GM12875 (cell line): ENCODE measurements around the gene TPSAB1.
"Not testable (repeated sequence)": the region's sequence is repeated elsewhere in the genome, so short reads cannot be mapped to it uniquely, and the experiment has no call there.

Experiments
- H3K4me3 ChIP-seq: one replicate; pipeline ENCODE4 v1.5.1; 2011; ENCODE audit warnings: low read depth, low read length, control low read depth
- TF ChIP-seq, protein P1 (sequence below): IDR thresholded peaks from 2 replicates; pipeline ENCODE4 v1.5.1; 2011; ENCODE audit warnings: low read depth, mild to moderate bottlenecking, control low read depth, inconsistent platforms, low read length, moderate library complexity, borderline replicate concordance; ENCODE audit not compliant: insufficient read depth

TPSAB1 gene

GRCh38 chr16:1262846-1263221, 22.3 kb downstream of the TPSAB1 start:
- no peak overlapping the region for H3K4me3 ChIP-seq
- TF ChIP-seq, protein P1, sequence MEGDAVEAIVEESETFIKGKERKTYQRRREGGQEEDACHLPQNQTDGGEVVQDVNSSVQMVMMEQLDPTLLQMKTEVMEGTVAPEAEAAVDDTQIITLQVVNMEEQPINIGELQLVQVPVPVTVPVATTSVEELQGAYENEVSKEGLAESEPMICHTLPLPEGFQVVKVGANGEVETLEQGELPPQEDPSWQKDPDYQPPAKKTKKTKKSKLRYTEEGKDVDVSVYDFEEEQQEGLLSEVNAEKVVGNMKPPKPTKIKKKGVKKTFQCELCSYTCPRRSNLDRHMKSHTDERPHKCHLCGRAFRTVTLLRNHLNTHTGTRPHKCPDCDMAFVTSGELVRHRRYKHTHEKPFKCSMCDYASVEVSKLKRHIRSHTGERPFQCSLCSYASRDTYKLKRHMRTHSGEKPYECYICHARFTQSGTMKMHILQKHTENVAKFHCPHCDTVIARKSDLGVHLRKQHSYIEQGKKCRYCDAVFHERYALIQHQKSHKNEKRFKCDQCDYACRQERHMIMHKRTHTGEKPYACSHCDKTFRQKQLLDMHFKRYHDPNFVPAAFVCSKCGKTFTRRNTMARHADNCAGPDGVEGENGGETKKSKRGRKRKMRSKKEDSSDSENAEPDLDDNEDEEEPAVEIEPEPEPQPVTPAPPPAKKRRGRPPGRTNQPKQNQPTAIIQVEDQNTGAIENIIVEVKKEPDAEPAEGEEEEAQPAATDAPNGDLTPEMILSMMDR = no peak

GRCh38 chr16:1263591-1264344, 23.3 kb downstream of the TPSAB1 start:
- no peak overlapping the region for H3K4me3 ChIP-seq
- TF ChIP-seq, protein P1 = no peak

DNA sequence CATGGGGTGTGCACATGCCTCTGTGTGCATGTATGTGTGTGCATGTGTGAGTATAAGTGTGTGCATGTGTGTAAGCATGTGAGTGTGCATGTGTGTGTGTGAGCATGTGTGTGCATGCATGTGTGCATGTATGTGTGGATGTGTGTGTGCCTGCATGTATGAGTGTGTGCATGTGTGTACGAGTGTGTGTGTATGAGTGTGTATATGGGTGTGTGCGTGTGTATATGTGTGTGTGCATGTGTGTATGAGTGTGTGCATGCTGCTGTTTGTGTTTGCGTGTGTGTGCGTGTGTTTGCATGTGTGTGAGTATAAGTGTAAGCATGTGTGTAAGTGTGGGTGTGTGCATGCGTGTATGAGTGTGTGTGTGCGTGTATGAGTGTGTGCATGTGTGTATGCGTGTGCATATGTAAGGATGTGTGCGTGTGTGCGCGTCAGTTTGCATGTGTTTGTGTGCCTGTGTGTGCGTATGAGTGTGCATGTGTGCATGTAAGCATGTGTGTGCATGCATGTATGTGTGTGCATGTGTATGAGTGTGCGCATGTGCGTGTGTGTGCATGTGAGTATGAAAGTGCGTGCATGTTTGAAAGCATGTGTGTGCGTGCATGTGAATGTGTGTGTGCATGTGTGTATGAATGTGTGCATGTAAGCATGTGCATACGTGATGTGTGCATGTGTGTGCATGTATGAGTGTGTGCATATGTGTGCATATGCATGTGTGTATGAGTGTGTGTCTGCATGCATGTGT, 24.0 kb downstream of the TPSAB1 start:
- TF ChIP-seq, protein P1 = no peak
- no peak overlapping the region for H3K4me3 ChIP-seq

DNA sequence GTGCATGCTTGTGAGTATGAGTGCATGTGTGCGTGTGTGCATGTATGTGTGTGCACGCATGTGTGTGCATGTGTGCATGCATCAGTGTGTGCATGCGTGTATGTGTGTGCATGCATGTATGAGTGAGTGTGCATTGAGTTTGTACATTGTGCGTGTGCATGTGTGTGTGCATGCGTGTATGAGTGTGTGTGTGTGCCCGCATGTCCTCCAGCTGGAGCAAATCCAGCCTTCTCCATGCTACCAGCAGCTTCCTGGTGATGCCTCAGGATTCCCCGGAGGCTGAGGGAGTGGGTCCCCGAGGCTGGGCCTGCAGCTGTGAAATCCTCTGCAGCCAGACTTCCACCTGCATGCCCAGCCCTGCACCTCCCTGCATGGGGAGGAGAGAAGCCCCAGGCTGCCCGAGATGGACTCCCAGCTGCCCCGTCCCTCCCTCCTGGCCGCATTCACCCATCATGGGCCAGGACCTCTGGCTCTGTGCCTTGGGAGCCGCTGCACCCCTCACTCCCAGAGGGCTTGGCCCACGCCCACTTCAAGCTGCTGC, 24.7 kb downstream of the TPSAB1 start:
- TF ChIP-seq, protein P1 = no peak
- H3K4me3 ChIP-seq = no peak overlapping the region

- no peak overlapping the region for H3K4me3 ChIP-seq
- TF ChIP-seq, protein P1 = no peak
Observed at GRCh38 chr16:1265826-1266225, 25.3 kb downstream of the TPSAB1 start.

DNA sequence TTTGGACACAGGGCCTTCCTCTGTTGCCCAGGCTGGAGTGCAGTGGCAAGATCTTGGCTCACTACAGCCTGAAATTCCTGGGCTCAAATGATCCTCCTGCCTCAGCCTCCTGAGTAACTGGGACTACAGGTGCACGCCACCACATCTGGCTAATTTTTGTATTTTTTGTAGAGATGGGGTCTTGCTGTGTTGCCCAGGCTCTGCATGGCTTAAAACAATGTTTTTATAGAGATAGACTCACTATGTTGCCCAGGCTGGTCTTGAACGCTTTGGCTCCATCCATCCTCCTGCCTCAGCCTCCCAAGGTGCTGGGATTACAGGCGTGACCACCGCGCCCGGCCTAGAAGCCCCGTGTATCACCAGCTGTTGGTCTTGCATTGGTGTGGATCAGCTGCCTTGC, 28.9 kb downstream of the TPSAB1 start:
- not testable (repeated sequence) for H3K4me3 ChIP-seq

- H3K4me3 ChIP-seq = no peak overlapping the region
- TF ChIP-seq, protein P1 = no peak
Observed at GRCh38 chr16:1271380-1271723, 30.8 kb downstream of the TPSAB1 start.

DNA sequence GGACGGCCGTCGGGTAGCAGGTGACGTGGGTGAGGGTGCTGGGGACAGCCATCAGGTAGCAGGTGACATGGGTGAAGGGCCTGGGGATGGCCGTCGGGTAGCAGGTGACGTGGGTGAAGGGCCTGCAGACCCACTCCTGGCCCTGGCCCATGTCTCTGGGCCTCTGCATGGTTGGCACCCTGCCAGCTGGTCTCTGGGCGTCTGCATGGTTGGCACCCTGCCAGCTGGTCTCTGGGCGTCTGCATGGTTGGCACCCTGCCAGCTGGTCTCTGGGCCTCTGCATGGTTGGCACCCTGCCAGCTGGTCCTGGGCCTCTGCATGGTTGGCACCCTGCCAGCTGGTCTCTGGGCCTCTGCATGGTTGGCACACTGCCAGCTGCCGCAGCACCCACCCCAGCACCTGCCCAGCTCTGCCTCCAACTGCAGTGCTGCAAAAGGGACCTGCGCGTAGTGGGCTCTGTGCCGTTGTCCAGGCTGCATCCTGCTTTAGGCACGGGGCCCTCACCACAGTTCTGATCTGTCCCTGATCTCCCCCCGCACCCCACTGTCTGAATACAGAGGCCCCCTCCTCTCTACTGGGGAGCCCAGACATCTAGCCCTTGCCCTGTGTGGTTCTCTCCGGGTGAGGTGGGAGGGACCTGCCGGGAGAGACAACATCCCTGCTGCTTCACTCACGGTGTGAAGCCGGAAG, 31.4 kb downstream of the TPSAB1 start:
- not testable (repeated sequence) for H3K4me3 ChIP-seq
